AG04449 (cell line): ENCODE measurements around the gene COPE.

ENCODE experiments used
- CTCF ChIA-PET: fragments of 350-600 bp; formaldehyde crosslinking; extraction: SDS; loops from one replicate; lab custom pipeline; 2021; ENCODE audit warnings: antibody characterized with exemption; lab: Yijun Ruan, JAX
- POLR2A ChIA-PET: fragments of 400-600, 350-600 bp; formaldehyde crosslinking; extraction: SDS; loops from one replicate; lab custom pipeline; 2020; ENCODE audit warnings: antibody characterized with exemption, inconsistent platforms; lab: Yijun Ruan, JAX
- DNase-seq: peaks from one replicate; pipeline ENCODE4 v3.0.0-alpha.2; 2010; ENCODE audit warnings: low read depth, low spot score
- H3K4me3 ChIP-seq: 2 replicates; pipeline ENCODE4 v1.5.1; 2011; ENCODE audit warnings: low read depth, mild to moderate bottlenecking, control low read depth, low read length
- CTCF ChIP-seq: IDR thresholded peaks from one replicate; pipeline ENCODE4 v1.5.1; 2011; ENCODE audit warnings: mild to moderate bottlenecking, moderate library complexity, low read length, control low read depth, inconsistent platforms; ENCODE audit not compliant: insufficient read depth; ENCODE audit errors: missing control alignments

The COPE gene

GRCh38 chr19:18860725-18861124, 58.5 kb downstream of the COPE start:
- no peak overlapping the region for H3K4me3 ChIP-seq
- no peak for TF ChIP-seq CTCF
- POLR2A ChIA-PET: interaction anchor here (0.8 kb wide), 1 partner anchor 13 kb away, joined by 3 read pairs; no protein-coding TSS in a partner anchor
- DNase-seq: no peak
- CTCF ChIA-PET: interaction anchor here (1.2 to 13.9 kb wide), 2 partner anchors 11 to 15 kb away, joined by 5 to 249 read pairs; no protein-coding TSS in a partner anchor

DNA sequence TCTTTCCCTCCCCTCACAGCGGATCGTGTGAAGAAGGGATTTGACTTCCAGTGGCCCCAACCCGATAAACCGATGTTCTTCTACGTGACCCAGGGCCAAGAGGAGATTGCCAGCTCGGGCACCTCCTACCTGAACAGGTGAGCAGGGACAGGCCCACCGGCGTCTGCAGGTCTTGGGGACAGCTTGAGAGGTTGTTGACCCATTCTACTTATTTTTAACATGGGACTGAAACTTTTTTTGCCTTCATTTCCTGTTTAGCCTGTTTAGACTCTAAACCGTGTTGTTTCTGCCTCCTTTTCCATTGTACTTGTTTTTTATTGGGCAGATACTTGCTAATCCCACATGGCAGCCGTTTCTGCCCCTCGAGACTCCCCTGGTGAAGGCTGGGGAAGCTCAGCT, 58.9 kb downstream of the COPE start:
- ChIA-PET POLR2A (interaction anchor here (0.8 kb wide), 1 partner anchor 12 kb away, joined by 3 read pairs; no protein-coding TSS in a partner anchor), CTCF (interaction anchor here (13.9 kb wide), 1 partner anchor 14 kb away, joined by 249 read pairs; no protein-coding TSS in a partner anchor)
- no peak for DNase-seq
- TF ChIP-seq CTCF: no peak
- H3K4me3 ChIP-seq: no peak overlapping the region

DNA sequence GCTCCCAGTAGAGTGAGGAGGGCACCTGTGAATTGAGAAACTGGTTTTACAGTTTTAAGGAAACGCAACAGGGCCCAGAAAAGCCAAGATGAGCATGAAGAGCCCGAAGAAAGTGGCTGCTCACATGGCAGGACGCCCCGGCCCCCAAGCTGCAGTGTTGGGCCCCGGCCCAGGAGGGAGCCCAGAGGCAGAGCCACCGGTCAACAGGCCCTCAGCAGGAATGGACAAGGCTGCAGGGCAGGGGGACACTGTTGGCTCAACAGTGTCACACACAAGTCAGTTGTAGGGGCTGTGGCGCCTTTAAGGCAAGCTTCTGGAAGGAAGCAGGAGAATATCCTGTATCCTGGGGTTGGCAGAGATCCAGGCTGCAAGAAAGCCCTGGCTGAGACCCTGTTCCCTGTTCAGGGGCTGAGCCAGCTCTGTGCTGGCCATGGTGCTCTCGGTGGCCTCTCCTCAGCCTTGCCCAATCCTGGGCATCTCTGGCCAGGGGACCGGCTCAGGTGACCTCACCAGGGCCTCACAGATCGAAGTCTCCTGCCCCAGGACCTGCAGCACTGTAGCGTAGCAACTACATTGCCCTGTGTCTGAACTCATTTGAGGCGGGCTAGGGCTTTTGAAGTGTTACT, 59.4 kb downstream of the COPE start:
- no peak overlapping the region for H3K4me3 ChIP-seq
- no peak for TF ChIP-seq CTCF
- DNase-seq: no peak
- ChIA-PET CTCF (interaction anchor here (1.4 to 13.9 kb wide), 3 partner anchors 14 to 272 kb away, joined by 3 to 249 read pairs (median 5); no protein-coding TSS in a partner anchor), POLR2A (interaction anchor here (0.8 kb wide), 1 partner anchor 12 kb away, joined by 3 read pairs; no protein-coding TSS in a partner anchor)

GRCh38 chr19:18858906-18859646, 60.1 kb downstream of the COPE start:
- DNase-seq: no peak
- CTCF ChIA-PET: interaction anchor here (0.7 to 13.9 kb wide), 6 partner anchors 7 to 408 kb away, joined by 3 to 249 read pairs (median 4); no protein-coding TSS in a partner anchor
- no peak overlapping the region for H3K4me3 ChIP-seq
- no peak for TF ChIP-seq CTCF
- POLR2A ChIA-PET: no interaction called here

- no peak for DNase-seq
- ChIA-PET CTCF (interaction anchor here (1.4 to 13.9 kb wide), 4 partner anchors 8 to 269 kb away, joined by 3 to 249 read pairs (median 40); partner anchors contain the start of gene REX1BD), POLR2A (no interaction called here)
- TF ChIP-seq CTCF: no peak
- H3K4me3 ChIP-seq: no peak overlapping the region
Measured at GRCh38 chr19:18857223-18857622, 62.0 kb downstream of the COPE start.
